ENCODE measurements around the gene GASK1A. TPM values are rescaled to one million over a fixed set of nuclear protein-coding genes. Genes with fewer than 3 reads are reported as not detected.

Gene GASK1A
- total RNA-seq, 2 donors from 2014 or later: 0.12 TPM; not detected in 1

GRCh38 chr3:43072361-43072760, 93.2 kb downstream of the GASK1A start:
- no peaks in the 10 kb centered on the region for H3K36me3 Mint-ChIP-seq (ENCODE audit: insufficient read depth in 2 of 2)
- H3K9me3 Mint-ChIP-seq: no peaks in the 10 kb centered on the region
- ATAC-seq (replicated peaks in 1 of 2): no peak
- peaks cover 7% of the 10 kb centered on the region for H3K27me3 Mint-ChIP-seq (ENCODE audit: low read depth)
- peaks cover 12% of the 10 kb centered on the region for H3K4me1 Mint-ChIP-seq (ENCODE audit: low read depth)
- no peak for DNase-seq
- no peak overlapping the region for H3K4me3 Mint-ChIP-seq
- no peak overlapping the region for H3K27ac Mint-ChIP-seq

- Mint-ChIP-seq H3K4me3 (no peak overlapping the region), H3K9me3 (no peaks in the 10 kb centered on the region), H3K4me1 (ENCODE audit: low read depth) (peaks cover 12% of the 10 kb centered on the region), H3K27me3 (ENCODE audit: low read depth) (peaks cover 7% of the 10 kb centered on the region), H3K27ac (no peak overlapping the region), H3K36me3 (ENCODE audit: insufficient read depth in 2 of 2) (no peaks in the 10 kb centered on the region)
- no peak for ATAC-seq (replicated peaks in 1 of 2)
- DNase-seq: no peak
These were observed 94.2 kb downstream of the GASK1A start for GRCh38 chr3:43073116-43073835.

GRCh38 chr3:43073836-43074220, 94.7 kb downstream of the GASK1A start:
- H3K27me3 Mint-ChIP-seq (ENCODE audit: low read depth): peaks cover 7% of the 10 kb centered on the region
- no peak overlapping the region for H3K27ac Mint-ChIP-seq
- DNase-seq: no peak
- no peak for ATAC-seq (replicated peaks in 1 of 2)
- no peaks in the 10 kb centered on the region for H3K36me3 Mint-ChIP-seq (ENCODE audit: insufficient read depth in 2 of 2)
- peaks cover 12% of the 10 kb centered on the region for H3K4me1 Mint-ChIP-seq (ENCODE audit: low read depth)
- no peaks in the 10 kb centered on the region for H3K9me3 Mint-ChIP-seq
- no peak overlapping the region for H3K4me3 Mint-ChIP-seq

- H3K27ac Mint-ChIP-seq: no peak overlapping the region
- no peak for DNase-seq
These were observed 95.4 kb downstream of the GASK1A start for GRCh38 chr3:43074482-43074881.

GRCh38 chr3:43074901-43075689, 96.0 kb downstream of the GASK1A start:
- peak in 1 of 2 donors; percentile 37 for ATAC-seq (replicated peaks in 1 of 2)
- H3K27me3 Mint-ChIP-seq (ENCODE audit: low read depth): peaks cover 7% of the 10 kb centered on the region
- peaks cover 1 to 4% of the 10 kb centered on the region in 2 donors for H3K36me3 Mint-ChIP-seq (ENCODE audit: insufficient read depth in 2 of 2)
- H3K27ac Mint-ChIP-seq: no peak overlapping the region
- DNase-seq: no peak
- peaks cover 12% of the 10 kb centered on the region for H3K4me1 Mint-ChIP-seq (ENCODE audit: low read depth)
- no peaks in the 10 kb centered on the region for H3K9me3 Mint-ChIP-seq
- H3K4me3 Mint-ChIP-seq: no peak overlapping the region

More at GRCh38 chr3:43074482-43074881, 95.4 kb downstream of the GASK1A start:
- H3K36me3 Mint-ChIP-seq (ENCODE audit: insufficient read depth in 2 of 2): no peaks in the 10 kb centered on the region
- H3K27me3 Mint-ChIP-seq (ENCODE audit: low read depth): peaks cover 7% of the 10 kb centered on the region
- H3K9me3 Mint-ChIP-seq: no peaks in the 10 kb centered on the region
- H3K4me3 Mint-ChIP-seq: no peak overlapping the region
- peak; percentile 69 to 83 for ATAC-seq (replicated peaks in 1 of 2)
- peaks cover 12% of the 10 kb centered on the region for H3K4me1 Mint-ChIP-seq (ENCODE audit: low read depth)

GRCh38 chr3:43075904-43076661, 97.0 kb downstream of the GASK1A start:
- ATAC-seq (replicated peaks in 1 of 2): no peak
- Mint-ChIP-seq H3K27me3 (ENCODE audit: low read depth) (peaks cover 7% of the 10 kb centered on the region), H3K9me3 (no peaks in the 10 kb centered on the region), H3K27ac (no peak overlapping the region), H3K4me1 (ENCODE audit: low read depth) (peaks cover 12% of the 10 kb centered on the region), H3K36me3 (ENCODE audit: insufficient read depth in 2 of 2) (peaks cover 8 to 12% of the 10 kb centered on the region in 2 donors), H3K4me3 (no peak overlapping the region)
- DNase-seq: no peak

GRCh38 chr3:43076857-43077256, 97.7 kb downstream of the GASK1A start:
- H3K36me3 Mint-ChIP-seq (ENCODE audit: insufficient read depth in 2 of 2): peaks cover 8 to 12% of the 10 kb centered on the region in 2 donors
- peaks cover 7% of the 10 kb centered on the region for H3K27me3 Mint-ChIP-seq (ENCODE audit: low read depth)
- no peaks in the 10 kb centered on the region for H3K9me3 Mint-ChIP-seq
- DNase-seq (no peak), ATAC-seq (replicated peaks in 1 of 2) (no peak)
- no peak overlapping the region for H3K4me3 Mint-ChIP-seq
- H3K27ac Mint-ChIP-seq: no peak overlapping the region
- peaks cover 12% of the 10 kb centered on the region for H3K4me1 Mint-ChIP-seq (ENCODE audit: low read depth)

GRCh38 chr3:43077261-43077660, 98.2 kb downstream of the GASK1A start:
- no peak for DNase-seq
- Mint-ChIP-seq H3K27me3 (ENCODE audit: low read depth) (peaks cover 7% of the 10 kb centered on the region), H3K4me1 (ENCODE audit: low read depth) (peaks cover 12% of the 10 kb centered on the region), H3K36me3 (ENCODE audit: insufficient read depth in 2 of 2) (peaks cover 8 to 12% of the 10 kb centered on the region in 2 donors), H3K4me3 (no peak overlapping the region), H3K27ac (no peak overlapping the region), H3K9me3 (no peaks in the 10 kb centered on the region)
- ATAC-seq (replicated peaks in 1 of 2): no peak

- DNase-seq: no peak
- H3K36me3 Mint-ChIP-seq (ENCODE audit: insufficient read depth in 2 of 2): peaks cover 10 to 13% of the 10 kb centered on the region in 2 donors
- peaks cover 12% of the 10 kb centered on the region for H3K4me1 Mint-ChIP-seq (ENCODE audit: low read depth)
- no peak overlapping the region for H3K27ac Mint-ChIP-seq
- H3K27me3 Mint-ChIP-seq (ENCODE audit: low read depth): peaks cover 4% of the 10 kb centered on the region
- no peak for ATAC-seq (replicated peaks in 1 of 2)
- no peak overlapping the region for H3K4me3 Mint-ChIP-seq
- peaks cover 0 to 1% of the 10 kb centered on the region in 2 donors for H3K9me3 Mint-ChIP-seq
These were observed 98.6 kb downstream of the GASK1A start for GRCh38 chr3:43077707-43078106.

- Mint-ChIP-seq H3K4me3 (no peak overlapping the region), H3K27ac (no peak overlapping the region), H3K9me3 (peaks cover 0 to 5% of the 10 kb centered on the region in 2 donors), H3K27me3 (ENCODE audit: low read depth) (no peaks in the 10 kb centered on the region), H3K4me1 (ENCODE audit: low read depth) (peaks cover 4% of the 10 kb centered on the region), H3K36me3 (ENCODE audit: insufficient read depth in 2 of 2) (peaks cover 12 to 16% of the 10 kb centered on the region in 2 donors)
- DNase-seq (no peak), ATAC-seq (replicated peaks in 1 of 2) (no peak)
These were observed 100.6 kb downstream of the GASK1A start for GRCh38 chr3:43079536-43080332.

- no peak overlapping the region for H3K4me3 Mint-ChIP-seq
- H3K27me3 Mint-ChIP-seq (ENCODE audit: low read depth): no peaks in the 10 kb centered on the region
- DNase-seq: no peak
- H3K27ac Mint-ChIP-seq: no peak overlapping the region
- peaks cover 12 to 19% of the 10 kb centered on the region in 2 donors for H3K36me3 Mint-ChIP-seq (ENCODE audit: insufficient read depth in 2 of 2)
- H3K4me1 Mint-ChIP-seq (ENCODE audit: low read depth): no peaks in the 10 kb centered on the region
- no peak for ATAC-seq (replicated peaks in 1 of 2)
- H3K9me3 Mint-ChIP-seq: peaks cover 0 to 5% of the 10 kb centered on the region in 2 donors
These were observed 101.8 kb downstream of the GASK1A start for GRCh38 chr3:43080726-43081568.

GRCh38 chr3:43081796-43082195, 102.7 kb downstream of the GASK1A start:
- no peak for ATAC-seq (replicated peaks in 1 of 2)
- no peaks in the 10 kb centered on the region for H3K27me3 Mint-ChIP-seq (ENCODE audit: low read depth)
- H3K4me3 Mint-ChIP-seq: no peak overlapping the region
- DNase-seq: no peak
- peaks cover 0 to 5% of the 10 kb centered on the region in 2 donors for H3K9me3 Mint-ChIP-seq
- H3K27ac Mint-ChIP-seq: no peak overlapping the region
- peaks cover 4% of the 10 kb centered on the region for H3K4me1 Mint-ChIP-seq (ENCODE audit: low read depth)
- H3K36me3 Mint-ChIP-seq (ENCODE audit: insufficient read depth in 2 of 2): peaks cover 12 to 19% of the 10 kb centered on the region in 2 donors

All from activated T-cell treated with anti-CD3 and anti-CD28 coated beads, Interleukin-2, amount 50 U/mL, for 72 hours (primary cell).